HEK293 (cell line): ENCODE measurements around the gene MVK.
A peak's percentile ranks its signal among the peaks of the same experiment; 100 is the strongest.

Source experiments
- CTCF ChIA-PET: fragments of 350-600 bp; formaldehyde crosslinking; extraction: SDS; loops from one replicate; lab custom pipeline; 2021; ENCODE audit warnings: antibody characterized with exemption; lab: Yijun Ruan, JAX
- POLR2A ChIA-PET: fragments of 300-600 bp; formaldehyde crosslinking; extraction: SDS; loops from one replicate; lab custom pipeline; 2020; ENCODE audit warnings: antibody characterized with exemption, inconsistent platforms; lab: Yijun Ruan, JAX
- H3K27ac ChIP-seq: fragments of 200-500 bp; sonication (Bioruptor generic); 2 replicates; pipeline ENCODE4 v1.5.1; 2014; ENCODE audit warnings: low read depth, low read length, control low read depth, inconsistent platforms; ENCODE audit errors: extremely low read depth
- H3K36me3 ChIP-seq, 2 experiments: fragments of 200-500 bp in 1 of 2; sonication (Bioruptor generic) in 1 of 2; 1 replicate in 1 of 2; 2 replicates in 1 of 2; pipeline ENCODE4 v1.5.1; 2014 to 2017; ENCODE audit warnings: inconsistent platforms in 2 of 2, low read length in 2 of 2; ENCODE audit not compliant: control insufficient read depth in 2 of 2, insufficient read depth in 1 of 2
- H3K4me1 ChIP-seq: fragments of 200-500 bp; sonication (Bioruptor generic); 2 replicates; pipeline ENCODE4 v1.5.1; 2014; ENCODE audit warnings: mild to moderate bottlenecking, low read length, inconsistent platforms; ENCODE audit not compliant: control insufficient read depth, insufficient read depth
- H3K4me3 ChIP-seq: 2 replicates; pipeline ENCODE4 v1.5.1; 2011; ENCODE audit warnings: low read depth, mild to moderate bottlenecking, control low read depth, low read length, moderate library complexity
- H3K9me3 ChIP-seq: fragments of 200-500 bp; sonication (Bioruptor generic); 2 replicates; pipeline ENCODE4 v1.5.1; 2014; ENCODE audit warnings: low read depth, low read length, inconsistent platforms; ENCODE audit not compliant: control insufficient read depth, insufficient read depth
- GLI4 ChIP-seq: fragments of 450-650 bp; formaldehyde crosslinking; IDR thresholded peaks from 2 replicates; pipeline ENCODE4 v1.5.1; 2016; ENCODE audit warnings: missing biosample characterization, missing genetic modification characterization
- KLF1 ChIP-seq: fragments of 450-650 bp; formaldehyde crosslinking; IDR thresholded peaks from 2 replicates; pipeline ENCODE4 v1.5.1; 2016; ENCODE audit warnings: missing biosample characterization, missing genetic modification characterization
- OVOL3 ChIP-seq: fragments of 450-650 bp; formaldehyde crosslinking; IDR thresholded peaks from 2 replicates; pipeline ENCODE4 v1.5.1; 2016; ENCODE audit warnings: missing biosample characterization, missing genetic modification characterization
- PRDM2 ChIP-seq: fragments of 450-650 bp; formaldehyde crosslinking; IDR thresholded peaks from 2 replicates; pipeline ENCODE4 v1.5.1; 2016; ENCODE audit warnings: missing biosample characterization, missing genetic modification characterization, borderline replicate concordance
- SCRT2 ChIP-seq: fragments of 450-650 bp; formaldehyde crosslinking; IDR thresholded peaks from 2 replicates; pipeline ENCODE4 v1.5.1; 2016; ENCODE audit warnings: missing biosample characterization, missing genetic modification characterization
- ZBTB48 ChIP-seq: fragments of 450-650 bp; formaldehyde crosslinking; IDR thresholded peaks from 2 replicates; pipeline ENCODE4 v1.5.1; 2016; ENCODE audit warnings: missing biosample characterization, missing genetic modification characterization
- ZNF121 ChIP-seq: fragments of 450-650 bp; formaldehyde crosslinking; IDR thresholded peaks from 2 replicates; pipeline ENCODE4 v1.5.1; 2016; ENCODE audit warnings: missing biosample characterization, missing genetic modification characterization
- ZNF132 ChIP-seq: fragments of 450-650 bp; formaldehyde crosslinking; IDR thresholded peaks from 2 replicates; pipeline ENCODE4 v1.5.1; 2017; ENCODE audit warnings: missing biosample characterization, missing genetic modification characterization, borderline replicate concordance
- ZNF16 ChIP-seq: fragments of 450-650 bp; formaldehyde crosslinking; IDR thresholded peaks from 2 replicates; pipeline ENCODE4 v1.5.1; 2016; ENCODE audit warnings: low read depth, missing biosample characterization, missing genetic modification characterization
- ZNF214 ChIP-seq: fragments of 450-650 bp; formaldehyde crosslinking; IDR thresholded peaks from 2 replicates; pipeline ENCODE4 v1.5.1; 2017; ENCODE audit warnings: missing biosample characterization, mild to moderate bottlenecking, missing genetic modification characterization, borderline replicate concordance
- ZNF221 ChIP-seq: fragments of 450-650 bp; formaldehyde crosslinking; IDR thresholded peaks from 2 replicates; pipeline ENCODE4 v1.5.1; 2017; ENCODE audit warnings: missing biosample characterization, missing genetic modification characterization, borderline replicate concordance
- ZNF280C ChIP-seq: fragments of 450-650 bp; formaldehyde crosslinking; IDR thresholded peaks from 2 replicates; pipeline ENCODE4 v1.5.1; 2016; ENCODE audit warnings: missing biosample characterization, missing genetic modification characterization
- ZNF311 ChIP-seq: fragments of 450-650 bp; formaldehyde crosslinking; IDR thresholded peaks from 2 replicates; pipeline ENCODE4 v1.5.1; 2017; ENCODE audit warnings: missing biosample characterization, missing genetic modification characterization, borderline replicate concordance
- ZNF37A ChIP-seq: fragments of 450-650 bp; IDR thresholded peaks from 2 replicates; pipeline ENCODE4 v1.5.1; 2018; ENCODE audit warnings: missing biosample characterization, missing genetic modification characterization
- ZNF398 ChIP-seq: fragments of 450-650 bp; formaldehyde crosslinking; IDR thresholded peaks from 2 replicates; pipeline ENCODE4 v1.5.1; 2017; ENCODE audit warnings: missing biosample characterization, missing genetic modification characterization
- ZNF423 ChIP-seq: fragments of 450-650 bp; formaldehyde crosslinking; IDR thresholded peaks from 2 replicates; pipeline ENCODE4 v1.5.1; 2016; ENCODE audit warnings: missing biosample characterization, missing genetic modification characterization
- ZNF426 ChIP-seq: fragments of 450-650 bp; formaldehyde crosslinking; IDR thresholded peaks from 2 replicates; pipeline ENCODE4 v1.5.1; 2017; ENCODE audit warnings: missing biosample characterization, missing genetic modification characterization, mild to moderate bottlenecking, inconsistent platforms, moderate library complexity
- ZNF501 ChIP-seq: fragments of 450-650 bp; formaldehyde crosslinking; IDR thresholded peaks from 2 replicates; pipeline ENCODE4 v1.5.1; 2016; ENCODE audit warnings: missing biosample characterization, missing genetic modification characterization
- ZNF664 ChIP-seq: fragments of 450-650 bp; formaldehyde crosslinking; IDR thresholded peaks from 2 replicates; pipeline ENCODE4 v1.5.1; 2016; ENCODE audit warnings: missing biosample characterization, missing genetic modification characterization
- ZNF830 ChIP-seq: fragments of 450-650 bp; IDR thresholded peaks from 2 replicates; pipeline ENCODE4 v1.5.0; 2018; ENCODE audit warnings: missing biosample characterization, missing genetic modification characterization, low read depth, mild to moderate bottlenecking, moderate library complexity

Gene MVK

GRCh38 chr12:109583733-109584132 is 10.1 kb downstream of the MVK start:
- ChIA-PET POLR2A (interaction anchor here (0.6 kb wide), 1 partner anchor 32 kb away, joined by 5 read pairs; no protein-coding TSS in a partner anchor), CTCF (interaction anchor here (0.6 to 1.5 kb wide), 4 partner anchors 9 to 778 kb away, joined by 3 to 4 read pairs (median 3); no protein-coding TSS in a partner anchor)
- Histone ChIP-seq H3K27ac (no peak overlapping the region), H3K4me1 (no peaks in the 10 kb centered on the region), H3K36me3 (peaks cover 4 to 44% of the 10 kb centered on the region in 2 experiments), H3K4me3 (no peak overlapping the region), H3K9me3 (no peaks in the 10 kb centered on the region)
- no peak for TF ChIP-seq ZNF830
- no peak for TF ChIP-seq GLI4 (tag by site-specific recombination)
- no peak for TF ChIP-seq PRDM2 (tag by site-specific recombination)
- no peak for TF ChIP-seq KLF1 (tag by site-specific recombination)
- TF ChIP-seq ZBTB48 (tag by site-specific recombination), result no peak
- TF ChIP-seq SCRT2 (tag by site-specific recombination), result 0 out of 2 replicates have a peak, but pooled peaks have one; percentile 42
- TF ChIP-seq ZNF664 (tag by site-specific recombination), result peak; percentile 93

GRCh38 chr12:109586385-109587296 is 13.0 kb downstream of the MVK start:
- H3K4me3 ChIP-seq, result no peak overlapping the region
- H3K27ac ChIP-seq, result no peak overlapping the region
- peaks cover 4 to 20% of the 10 kb centered on the region in 2 experiments; a peak in 2 of 3 replicates for H3K36me3 ChIP-seq
- ChIA-PET POLR2A (interaction anchor here (1.4 to 2.0 kb wide), 2 partner anchors 11 to 12 kb away, joined by 3 to 8 read pairs; partner anchors contain the start of genes MMAB and MVK), CTCF (interaction anchor here (1.7 to 3.1 kb wide), 2 partner anchors 11 kb away, joined by 8 to 16 read pairs; no protein-coding TSS in a partner anchor)
- H3K4me1 ChIP-seq, result no peaks in the 10 kb centered on the region
- no peaks in the 10 kb centered on the region for H3K9me3 ChIP-seq
- TF ChIP-seq ZNF398, result no peak
- no peak for TF ChIP-seq ZNF501
- TF ChIP-seq OVOL3, result no peak
- no peak for TF ChIP-seq KLF1 (tag by site-specific recombination)
- no peak for TF ChIP-seq ZNF37A
- TF ChIP-seq ZNF426 (tag by site-specific recombination), result no peak
- no peak for TF ChIP-seq ZNF132 (tag by site-specific recombination)
- TF ChIP-seq ZNF121 (tag by site-specific recombination), result no peak
- TF ChIP-seq ZNF214 (tag by site-specific recombination), result no peak
- no peak for TF ChIP-seq SCRT2 (tag by site-specific recombination)
- TF ChIP-seq ZNF423, result no peak
- TF ChIP-seq ZNF280C (tag by site-specific recombination), result no peak
- no peak for TF ChIP-seq ZNF221 (tag by site-specific recombination)
- no peak for TF ChIP-seq ZNF311
- no peak for TF ChIP-seq ZNF16 (tag by site-specific recombination)
